Stimulated activated CD4-positive, alpha-beta T cell treated with anti-CD3 and anti-CD28 coated beads, TNF-alpha, amount 100 ng/mL, for 4 hours (primary cell): ENCODE data around the gene WNT7B.

Source experiments
- DNase-seq, 3 experiments: peaks; one replicate each; pipeline ENCODE4 v3.0.0-alpha.2; 2020; ENCODE audit warnings: low read depth in 3 of 3

WNT7B gene

DNA sequence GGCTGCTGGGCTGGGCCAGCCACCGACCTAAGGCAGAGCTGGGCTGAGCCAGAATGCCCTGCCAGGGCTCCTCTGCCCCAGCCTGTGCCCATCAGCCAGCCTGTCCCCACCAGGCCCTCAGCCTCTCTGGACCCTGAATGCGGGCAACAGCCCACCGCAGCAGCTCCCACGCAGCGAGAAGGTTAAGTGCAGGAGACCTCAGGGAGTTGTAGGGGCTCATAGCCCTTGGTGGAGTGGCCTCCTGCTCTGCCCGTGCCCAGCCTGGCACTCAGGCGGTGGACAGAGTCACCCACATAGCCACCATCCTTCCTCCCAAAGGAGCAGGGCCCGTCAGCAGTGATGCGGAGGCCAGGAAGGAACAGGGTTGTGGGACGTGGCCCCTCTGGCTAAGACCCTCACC is 19.1 kb downstream of the WNT7B start:
- DNase-seq: no peak

DNA sequence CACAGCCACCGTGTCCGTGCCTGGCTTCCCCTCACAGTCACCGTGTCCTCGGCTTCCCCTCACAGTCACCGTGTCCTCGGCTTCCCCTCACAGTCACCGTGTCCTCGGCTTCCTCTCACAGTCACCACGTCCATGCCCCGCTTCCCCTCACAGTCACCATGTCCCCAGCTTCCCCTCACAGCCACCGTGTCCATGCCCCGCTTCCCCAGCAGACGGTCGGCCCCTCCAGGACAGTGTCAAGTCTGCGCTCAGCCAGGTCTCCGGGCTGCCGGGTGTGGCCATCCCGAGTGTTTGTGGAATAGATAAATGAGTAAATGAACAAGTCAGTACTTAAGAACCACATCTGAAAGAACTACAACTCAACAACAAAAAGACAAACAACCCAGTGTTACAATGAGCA is 23.8 kb downstream of the WNT7B start:
- no peak for DNase-seq

DNA sequence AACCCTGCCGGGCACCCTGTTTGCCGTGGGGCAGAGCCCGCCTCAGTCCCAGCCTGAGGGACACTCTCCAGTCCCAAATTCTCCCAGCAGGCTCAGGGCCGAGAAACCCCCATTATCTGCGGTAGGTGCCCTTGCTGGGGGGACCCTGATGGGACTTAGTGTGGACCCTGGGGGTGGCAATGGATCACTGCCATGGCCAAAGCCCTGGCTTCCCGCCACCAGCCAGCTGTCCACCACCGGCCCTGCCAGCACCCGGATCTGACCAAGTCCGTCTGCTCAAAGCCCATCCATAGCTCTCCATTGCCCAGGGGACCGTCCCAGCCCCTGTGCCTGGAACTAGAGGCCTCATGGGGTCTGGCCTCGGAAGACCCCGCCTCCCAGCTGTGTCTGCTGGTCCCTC is 24.4 kb downstream of the WNT7B start:
- no peak for DNase-seq

DNA sequence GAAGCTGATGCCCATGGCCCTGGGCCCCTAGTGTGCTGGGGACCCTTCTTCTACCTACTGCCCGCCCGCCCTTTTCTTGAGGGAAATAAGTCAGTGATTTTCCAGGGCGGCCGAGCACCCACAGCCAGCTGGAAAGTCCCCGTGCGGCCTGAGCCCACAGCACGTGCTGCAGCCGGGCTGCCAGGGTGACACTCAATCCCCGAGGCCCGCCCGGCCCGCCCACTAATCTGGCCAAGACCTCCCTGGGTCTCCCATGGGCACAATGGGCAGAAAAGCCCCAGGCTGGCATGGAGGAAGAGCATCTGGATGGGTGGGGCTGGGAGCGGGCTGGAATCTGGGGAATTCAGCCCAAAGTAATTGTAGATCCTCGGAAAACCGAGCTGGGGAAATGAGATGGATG is 24.8 kb downstream of the WNT7B start:
- no peak for DNase-seq

DNA sequence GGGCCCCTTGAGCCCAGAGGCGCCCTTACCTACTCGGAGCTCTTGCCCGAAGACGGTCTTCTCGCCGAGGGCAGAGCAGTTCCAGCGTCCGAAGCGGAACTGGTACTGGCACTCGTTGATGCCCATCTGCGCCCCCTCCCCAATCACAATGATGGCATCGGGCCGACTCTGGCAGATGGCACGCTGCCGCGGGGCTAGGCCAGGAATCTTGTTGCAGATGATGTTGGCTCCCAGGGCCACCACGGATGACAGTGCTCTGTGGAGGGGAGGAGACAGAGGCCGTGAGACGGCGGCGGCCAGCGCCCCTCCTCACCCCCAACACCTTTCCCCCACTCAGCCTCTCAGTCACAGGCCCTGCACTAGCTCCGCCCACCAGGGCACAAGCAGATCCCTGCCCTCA is 27.1 kb downstream of the WNT7B start:
- no peak for DNase-seq

DNA sequence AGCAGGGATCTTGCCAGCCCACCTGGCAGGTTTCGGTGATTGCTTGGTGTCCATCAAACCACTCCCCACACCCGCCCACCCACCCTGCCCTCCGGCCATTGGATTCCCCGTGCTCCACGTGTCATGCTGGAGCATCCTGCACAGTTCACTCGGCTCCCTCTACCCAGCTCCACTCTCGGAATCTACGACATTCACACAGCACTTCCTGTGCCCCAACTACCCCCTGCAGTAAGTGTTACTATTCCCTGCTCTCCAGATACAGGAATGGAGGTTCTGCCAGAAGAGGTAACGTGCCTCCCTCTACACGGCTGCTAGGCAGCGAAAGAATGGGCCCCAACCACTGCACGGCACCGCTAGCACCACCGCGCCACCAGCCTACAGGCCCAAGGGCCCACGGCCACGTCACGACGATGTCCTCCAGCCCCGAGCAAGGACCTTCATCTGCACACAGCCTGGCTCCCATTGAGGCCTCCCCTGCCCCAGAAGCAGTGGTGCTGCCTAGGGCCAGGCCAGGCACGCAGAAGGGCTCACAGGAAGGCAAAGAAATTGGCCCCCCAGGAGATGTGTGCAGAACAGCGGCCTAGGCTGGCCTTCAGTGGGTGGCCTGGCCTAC is 27.6 kb downstream of the WNT7B start:
- DNase-seq: no peak

DNA sequence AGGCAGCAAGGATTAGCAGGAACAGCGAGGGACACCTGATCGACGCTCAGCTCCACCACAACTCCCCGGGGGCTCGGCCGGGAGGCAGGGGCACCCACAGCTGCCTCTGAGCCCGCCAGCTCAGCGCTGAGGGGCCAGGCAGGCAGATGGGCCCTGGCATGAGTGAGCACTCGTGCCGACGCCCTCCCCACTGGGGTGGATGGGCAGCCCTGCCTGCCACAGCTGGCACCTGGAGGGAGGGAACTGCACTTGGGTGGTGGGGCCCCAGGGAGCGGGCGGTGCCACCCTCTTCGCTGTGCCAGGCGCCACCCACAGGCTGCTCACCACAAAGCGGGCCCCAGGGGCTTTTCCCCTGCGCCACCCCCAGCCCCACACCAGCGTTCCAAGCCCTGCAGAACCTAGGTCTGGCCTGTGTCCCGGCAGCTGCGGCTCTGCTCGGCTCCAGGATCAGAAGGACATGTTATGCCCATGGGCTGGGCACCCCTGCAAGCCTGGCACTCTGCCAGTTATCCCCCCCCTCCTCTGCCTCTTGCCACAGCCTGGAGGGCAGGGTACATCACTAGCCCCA is 28.8 kb downstream of the WNT7B start:
- no peak for DNase-seq

DNA sequence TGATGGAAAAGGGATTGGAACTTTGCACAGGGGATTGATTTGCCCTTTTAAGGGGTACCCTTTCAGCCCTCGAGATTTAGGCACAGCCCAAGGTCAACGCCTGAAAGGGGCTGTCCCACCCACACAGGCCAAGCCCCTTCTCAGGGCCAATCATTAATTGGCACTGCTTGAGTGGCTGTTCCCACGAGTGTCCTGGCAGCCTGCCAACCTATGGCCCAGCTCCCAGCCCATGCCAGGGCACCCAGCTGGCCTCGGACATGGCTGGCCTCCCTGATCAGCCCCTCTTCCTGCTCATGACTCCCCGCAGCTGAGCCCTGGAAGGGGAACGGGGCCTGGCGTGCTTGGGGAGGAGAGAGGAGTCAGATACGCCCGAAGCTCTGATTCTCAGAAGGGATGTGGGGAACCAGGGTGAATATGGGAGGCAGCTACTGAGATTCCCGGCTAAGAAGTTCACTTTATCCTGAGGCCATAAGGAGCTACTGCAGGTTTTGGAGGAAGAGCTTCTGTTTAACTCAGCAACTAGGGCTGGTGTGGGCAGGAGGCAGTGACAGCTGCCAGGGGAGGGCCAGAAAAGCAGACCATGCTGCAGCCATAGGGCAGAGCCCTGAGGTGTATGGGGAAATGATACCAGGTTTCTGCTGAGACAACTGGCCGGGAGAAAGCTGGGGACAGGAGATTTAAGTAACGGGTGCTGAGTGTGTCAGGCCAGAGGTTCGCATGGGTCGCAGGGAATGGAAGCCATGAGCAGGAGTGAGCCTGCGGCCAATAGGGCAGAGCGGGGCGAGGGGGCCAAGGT is 30.0 kb downstream of the WNT7B start:
- DNase-seq: no peak

DNA sequence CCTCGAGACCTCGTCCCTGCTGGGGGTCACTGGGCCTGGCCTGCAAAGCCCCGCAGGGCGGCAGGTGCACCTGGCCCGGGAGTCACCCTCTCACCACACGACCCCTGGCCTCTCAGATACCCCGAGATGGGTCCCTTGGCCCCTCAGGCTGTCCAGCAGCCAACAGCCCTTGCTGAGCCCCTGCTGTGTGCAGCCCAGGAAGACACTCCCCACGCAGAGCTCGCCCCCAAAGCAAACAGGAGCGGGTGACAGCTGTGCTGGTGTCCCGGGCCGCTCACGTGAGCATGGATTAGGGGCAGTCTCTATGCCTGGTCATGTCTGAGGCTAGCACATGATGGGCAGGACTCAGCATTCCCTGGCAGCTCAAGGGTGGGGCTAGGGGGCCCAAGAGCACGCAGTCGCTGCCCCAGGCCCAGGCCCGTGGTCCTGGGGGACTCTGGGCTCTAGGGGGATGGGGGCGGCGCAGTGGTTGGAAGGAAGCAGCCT is 31.3 kb downstream of the WNT7B start:
- no peak for DNase-seq

DNA sequence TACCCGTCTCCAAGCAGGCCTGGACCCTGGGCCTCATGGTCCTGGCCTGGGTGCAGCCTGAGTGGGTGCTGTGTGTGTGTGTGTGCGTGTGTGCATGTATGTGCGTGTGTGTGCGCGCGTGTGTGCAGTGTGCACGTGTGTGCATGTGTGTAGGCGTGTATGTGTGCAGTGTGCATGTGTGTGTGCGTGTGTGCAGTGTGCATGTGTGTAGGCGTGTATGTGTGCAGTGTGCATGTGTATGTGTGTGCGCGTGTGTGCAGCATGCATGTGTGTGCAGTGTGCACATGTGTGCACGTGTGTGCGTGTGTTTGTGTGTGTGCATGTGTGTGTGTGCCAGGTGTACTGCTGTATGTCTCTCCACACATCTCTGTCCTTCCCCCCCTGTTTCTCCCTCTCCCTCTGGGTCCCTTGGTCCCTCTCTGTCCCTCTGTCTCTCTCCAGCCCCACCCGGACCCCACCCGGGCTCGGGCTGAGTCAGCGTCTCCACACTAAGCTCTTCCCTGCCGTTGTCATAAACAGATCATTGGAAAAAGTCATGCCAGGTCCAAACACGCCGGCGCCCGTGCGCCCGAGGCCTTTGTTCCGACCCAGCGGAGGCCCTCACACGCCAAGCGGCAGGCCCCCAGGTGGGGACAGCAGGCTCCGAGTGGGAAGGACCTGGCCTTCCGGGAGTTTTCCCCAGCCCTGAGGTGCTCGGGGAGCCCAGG is 34.0 kb downstream of the WNT7B start:
- no peak for DNase-seq

DNA sequence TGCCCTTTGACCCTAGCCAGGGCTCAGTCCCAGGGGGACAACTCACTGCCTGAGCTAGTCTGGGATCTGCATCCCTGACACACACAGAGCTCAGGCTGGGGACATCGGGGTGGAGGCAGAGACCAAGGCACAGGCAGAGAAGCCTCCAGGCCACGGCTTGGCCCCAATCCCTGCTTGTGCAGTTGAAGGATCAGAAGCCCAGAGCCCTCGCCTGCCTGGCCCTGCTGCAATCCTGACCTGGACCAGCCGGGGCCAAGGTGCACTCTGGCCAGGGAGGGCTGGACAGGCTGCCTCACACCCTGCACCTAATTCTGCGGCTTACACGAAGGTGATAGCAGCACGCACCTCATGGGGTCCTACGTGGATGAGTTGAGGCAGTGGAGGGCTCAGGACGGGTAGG is 34.6 kb downstream of the WNT7B start:
- no peak for DNase-seq

DNA sequence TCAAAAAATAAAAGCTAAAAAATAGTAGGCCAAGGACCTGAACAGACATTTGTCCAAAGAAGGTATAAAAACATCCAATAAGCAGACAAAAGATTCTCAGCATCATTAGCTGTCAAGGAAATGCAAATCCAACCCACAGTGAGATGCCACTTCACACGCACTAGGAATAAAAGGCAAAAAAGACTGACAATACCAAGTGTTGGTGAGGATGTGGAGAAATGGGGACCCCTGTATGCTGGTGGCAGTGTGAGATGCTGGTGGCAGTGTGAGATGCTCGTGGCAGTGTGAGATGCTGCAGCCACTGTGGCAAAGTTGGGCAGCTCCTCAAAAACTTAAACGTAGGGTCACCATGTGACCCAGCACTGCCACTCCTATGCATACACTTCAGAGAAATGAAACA is 38.0 kb downstream of the WNT7B start:
- no peak for DNase-seq

DNA sequence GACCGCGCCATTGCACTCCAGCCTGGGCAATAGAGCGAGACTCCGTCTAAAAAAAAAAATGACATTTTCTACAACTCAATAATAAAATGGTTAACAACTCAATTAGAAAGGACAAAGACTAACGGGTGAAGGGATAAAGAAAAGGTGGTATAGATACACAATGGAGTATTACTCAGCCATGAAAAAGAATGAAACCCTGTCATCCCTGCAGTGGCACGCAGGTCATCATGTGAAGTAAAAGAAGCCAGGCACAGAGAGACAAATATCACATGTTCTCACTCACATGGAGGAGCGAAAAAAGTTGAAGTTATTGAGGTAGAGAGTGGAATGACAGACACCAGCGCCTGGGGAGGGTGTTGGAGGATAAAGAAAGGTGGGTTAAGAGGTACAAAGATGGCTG is 39.0 kb downstream of the WNT7B start:
- no peak for DNase-seq

DNA sequence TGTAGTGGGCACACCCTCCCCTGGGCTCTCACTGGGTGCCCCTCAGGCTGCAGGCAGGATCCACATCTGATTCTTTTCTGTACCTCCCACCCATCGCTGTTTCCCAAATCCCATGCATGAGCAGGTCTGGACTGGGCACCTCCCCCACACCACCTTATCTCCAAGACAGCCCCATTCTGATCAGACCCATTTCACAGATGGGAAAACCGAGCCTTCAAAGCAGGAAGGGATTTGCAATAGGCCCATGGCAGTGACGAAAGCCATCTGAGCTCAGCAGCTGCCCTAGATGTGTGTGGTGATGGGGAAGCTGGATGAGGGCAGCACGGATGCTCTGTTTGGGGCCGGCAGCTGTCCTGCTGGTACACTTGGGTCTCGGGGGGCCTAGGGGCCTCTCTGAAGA is 41.4 kb downstream of the WNT7B start:
- no peak for DNase-seq

DNA sequence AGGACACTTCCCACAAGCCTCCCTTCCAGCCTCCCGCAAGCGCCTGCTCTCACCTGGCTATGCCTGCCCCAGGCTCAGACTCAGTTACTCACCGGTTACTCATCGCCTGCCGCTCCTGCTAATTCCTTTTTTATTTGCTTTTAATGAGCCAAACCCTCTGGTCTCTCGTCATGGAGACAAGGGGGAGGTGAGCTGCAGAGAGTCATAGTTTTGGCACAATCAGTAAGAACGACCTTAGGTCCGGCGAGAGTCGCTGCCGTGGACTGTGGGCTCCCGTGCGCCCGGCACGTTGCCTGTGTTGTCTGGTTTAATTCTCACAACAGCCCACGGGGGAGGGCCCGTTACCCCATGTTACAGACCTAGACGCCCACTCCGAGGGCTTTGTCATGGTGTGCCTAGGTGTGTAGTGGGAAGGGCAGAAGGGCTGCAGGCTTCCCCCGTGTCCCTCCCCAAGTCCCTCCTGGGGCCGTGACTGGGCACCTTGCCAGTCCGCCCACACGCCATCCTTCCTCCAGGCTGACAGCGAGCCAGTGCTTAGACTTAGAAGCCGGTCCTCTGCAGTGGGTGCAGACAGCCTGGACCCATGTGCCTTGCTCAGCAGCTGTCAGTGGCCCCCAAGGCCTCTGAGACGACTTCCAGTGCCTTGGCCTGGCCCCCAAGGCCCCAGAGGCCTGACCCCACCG is 42.2 kb downstream of the WNT7B start:
- DNase-seq: no peak

DNA sequence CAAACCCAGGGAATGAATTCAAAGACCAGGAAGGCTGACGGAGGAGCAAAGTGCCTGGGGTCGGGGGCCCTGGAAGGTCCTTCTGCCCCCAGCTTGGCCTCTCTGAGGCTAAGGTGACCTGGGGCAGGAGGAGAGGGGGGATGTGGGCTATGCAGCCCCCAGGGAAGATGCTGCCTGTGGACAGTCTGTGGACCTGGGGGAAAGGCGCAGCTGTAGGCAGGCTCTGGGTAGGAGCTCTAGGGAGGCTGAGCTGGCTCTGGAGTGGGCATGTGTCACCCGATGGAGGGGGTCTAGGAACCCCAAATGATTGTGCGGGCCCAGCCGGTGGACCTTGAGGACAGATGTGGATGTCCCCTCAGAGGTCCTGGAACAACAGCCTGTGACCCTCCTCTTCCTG is 42.8 kb downstream of the WNT7B start:
- no peak for DNase-seq

DNA sequence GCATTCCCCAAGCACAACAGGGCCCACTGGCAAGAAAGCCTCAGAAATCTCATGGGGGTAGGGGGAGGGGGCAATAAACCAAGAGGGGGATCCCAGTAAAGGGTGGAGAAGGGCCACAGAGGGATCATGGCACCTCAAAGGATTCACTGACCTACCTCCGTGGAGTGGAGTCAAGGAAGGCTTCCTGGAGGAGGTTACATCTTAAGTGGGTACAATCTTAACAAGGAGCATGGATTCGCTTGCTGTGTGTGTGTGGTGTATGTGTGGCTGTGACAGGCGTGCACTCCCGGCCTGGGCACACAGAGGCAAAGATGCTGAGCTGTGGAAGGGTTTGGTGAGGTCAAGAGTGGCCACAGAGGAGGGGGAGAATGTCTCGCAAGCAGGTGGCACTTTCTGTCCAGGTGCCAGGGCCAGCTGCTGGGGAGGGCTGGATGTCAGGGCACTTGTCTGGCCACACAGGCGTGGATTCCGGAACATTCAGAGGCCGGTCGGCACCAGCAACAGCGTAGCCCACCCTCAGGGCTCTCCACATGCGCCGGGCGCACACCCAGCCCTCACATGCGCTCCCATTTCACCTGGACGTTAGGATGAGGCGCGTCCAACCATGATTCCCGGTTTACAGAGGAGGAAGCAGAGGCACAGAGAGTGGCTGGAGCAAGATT is 43.3 kb downstream of the WNT7B start:
- DNase-seq: no peak

DNA sequence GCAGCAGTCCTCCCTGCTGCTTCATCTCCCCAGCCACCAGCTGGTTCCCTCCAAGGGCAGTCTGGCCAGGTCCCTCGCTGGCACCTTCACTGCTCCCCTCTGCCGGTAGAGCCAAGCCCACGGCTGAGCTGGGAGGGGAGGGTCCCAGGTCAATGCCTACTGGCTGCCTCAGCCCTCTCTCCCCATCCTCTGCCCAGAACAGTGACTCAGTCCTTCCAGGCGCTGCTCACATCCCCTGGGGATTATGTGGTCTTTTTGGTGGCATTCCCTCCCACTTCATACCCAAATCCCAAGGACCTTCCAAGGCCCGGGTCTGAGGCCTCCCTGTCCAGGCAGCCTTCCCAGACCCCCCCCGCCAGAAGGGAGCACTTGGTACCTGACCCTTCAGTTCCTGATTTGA is 44.9 kb downstream of the WNT7B start:
- no peak for DNase-seq

DNA sequence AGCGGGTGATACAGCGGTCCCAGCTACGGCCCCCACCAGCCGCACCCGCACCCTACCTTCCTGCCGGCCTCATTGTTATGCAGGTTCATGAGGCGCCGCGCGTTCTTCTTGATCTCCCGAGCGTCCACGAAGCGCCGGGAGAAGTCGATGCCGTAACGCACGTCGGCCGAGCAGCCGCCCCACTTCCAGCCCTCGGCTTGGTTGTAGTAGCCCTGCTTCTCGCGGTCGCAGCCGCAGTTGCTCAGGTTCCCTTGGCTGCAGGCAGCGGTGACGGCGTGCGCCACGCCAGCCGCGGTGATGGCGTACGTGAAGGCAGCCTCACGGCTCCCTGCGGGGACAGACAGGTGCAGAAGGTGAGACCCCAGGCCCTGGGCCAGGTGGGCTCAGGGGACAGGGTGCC is 45.9 kb downstream of the WNT7B start:
- no peak for DNase-seq

DNA sequence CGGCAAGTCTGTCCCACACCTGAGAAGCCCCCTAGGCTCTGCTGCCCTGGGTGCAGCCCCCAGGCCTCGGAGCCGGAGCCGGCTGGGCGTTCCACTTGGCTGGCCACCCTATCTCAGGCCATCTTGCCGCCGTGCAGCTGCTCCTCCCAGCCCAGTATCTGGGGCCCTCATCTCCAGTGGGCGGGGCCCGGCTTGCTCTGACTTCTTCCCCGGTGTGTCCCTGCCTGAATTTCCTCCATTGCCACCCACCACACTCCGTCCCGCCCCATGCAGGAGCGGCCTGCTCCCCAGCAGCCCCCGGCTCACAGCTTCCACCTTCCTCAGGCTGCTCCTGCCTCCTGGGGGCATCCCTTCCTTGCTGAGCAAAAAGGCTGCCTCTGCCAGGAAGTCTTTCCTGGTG is 46.6 kb downstream of the WNT7B start:
- no peak for DNase-seq

DNA sequence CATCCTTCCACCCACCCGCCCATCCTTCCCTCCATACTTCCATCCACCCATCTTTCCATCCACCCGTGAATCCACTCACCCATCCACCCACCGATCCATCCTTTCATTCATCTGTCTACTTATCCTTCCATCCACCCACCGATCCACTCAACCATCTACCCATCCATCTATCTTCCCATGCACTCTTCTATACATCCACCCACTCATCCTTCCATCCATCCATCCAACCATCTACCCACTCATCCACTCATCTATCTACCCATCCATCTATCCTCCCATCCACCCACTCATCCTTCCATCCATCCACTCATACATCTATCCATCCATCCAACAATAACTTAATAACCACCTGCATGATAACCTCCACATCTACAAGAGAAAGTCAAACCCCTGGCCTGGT is 47.3 kb downstream of the WNT7B start:
- DNase-seq: no peak
